ENCODE results near the gene STYK1. TPM values are rescaled to one million over a fixed set of nuclear protein-coding genes. Genes with fewer than 3 reads are reported as not detected.

The STYK1 gene
- total RNA-seq, 1 donor from 2014 or later: 0.53 TPM

- intact Hi-C loops (cut with DNase I): no loop called here
- Histone ChIP-seq H3K4me3 (no peak overlapping the region), H3K4me1 (no peaks in the 10 kb centered on the region), H3K27me3 (ENCODE audit: low read depth) (no peaks in the 10 kb centered on the region), H3K27ac (no peak overlapping the region), H3K36me3 (peaks cover 83% of the 10 kb centered on the region), H3K9me3 (no peaks in the 10 kb centered on the region)
- ATAC-seq (no peak), DNase-seq (no peak)
- no peak for TF ChIP-seq CTCF (IDR thresholded peaks at IDR 0.05)
Observed at GRCh38 chr12:10701131-10701681, 27.4 kb upstream of the STYK1 start.

- peaks cover 77% of the 10 kb centered on the region for H3K36me3 ChIP-seq
Observed at GRCh38 chr12:10700581-10700980, 26.7 kb upstream of the STYK1 start.

GRCh38 chr12:10697862-10698261, 24.0 kb upstream of the STYK1 start:
- H3K4me3 ChIP-seq: no peak overlapping the region
- no peaks in the 10 kb centered on the region for H3K9me3 ChIP-seq
- no peak for TF ChIP-seq CTCF (IDR thresholded peaks at IDR 0.05)
- no peak overlapping the region for H3K27ac ChIP-seq
- H3K27me3 ChIP-seq (ENCODE audit: low read depth): no peaks in the 10 kb centered on the region
- peaks cover 51% of the 10 kb centered on the region for H3K36me3 ChIP-seq
- ATAC-seq (no peak), DNase-seq (no peak)
- intact Hi-C loops (cut with DNase I): no loop called here
- H3K4me1 ChIP-seq: no peaks in the 10 kb centered on the region

More at GRCh38 chr12:10700581-10700980, 26.7 kb upstream of the STYK1 start:
- no peak for TF ChIP-seq CTCF (IDR thresholded peaks at IDR 0.05)
- Histone ChIP-seq H3K27me3 (ENCODE audit: low read depth) (no peaks in the 10 kb centered on the region), H3K9me3 (no peaks in the 10 kb centered on the region), H3K4me3 (no peak overlapping the region), H3K4me1 (no peaks in the 10 kb centered on the region), H3K27ac (no peak overlapping the region)
- ATAC-seq (no peak), DNase-seq (no peak)
- intact Hi-C loops (cut with DNase I): no loop called here

- Histone ChIP-seq H3K36me3 (peaks cover 44% of the 10 kb centered on the region), H3K4me3 (no peak overlapping the region), H3K9me3 (no peaks in the 10 kb centered on the region), H3K4me1 (no peaks in the 10 kb centered on the region), H3K27ac (no peak overlapping the region), H3K27me3 (ENCODE audit: low read depth) (no peaks in the 10 kb centered on the region)
- no peak for DNase-seq
- TF ChIP-seq CTCF (IDR thresholded peaks at IDR 0.05): no peak
- intact Hi-C loops (cut with DNase I): no loop called here
- no peak for ATAC-seq
Observed at GRCh38 chr12:10697156-10697555, 23.3 kb upstream of the STYK1 start.

GRCh38 chr12:10690906-10691305, 17.1 kb upstream of the STYK1 start:
- H3K27me3 ChIP-seq (ENCODE audit: low read depth): no peaks in the 10 kb centered on the region
- H3K27ac ChIP-seq: no peak overlapping the region
- ATAC-seq (no peak), DNase-seq (no peak)
- no peak for TF ChIP-seq CTCF (IDR thresholded peaks at IDR 0.05)
- H3K36me3 ChIP-seq: no peaks in the 10 kb centered on the region
- intact Hi-C loops (cut with DNase I): no loop called here
- H3K4me3 ChIP-seq: no peak overlapping the region
- H3K9me3 ChIP-seq: no peaks in the 10 kb centered on the region
- no peaks in the 10 kb centered on the region for H3K4me1 ChIP-seq
